ENCODE data around the gene AGPAT4.

Gene AGPAT4

GRCh38 chr6:161105408-161105807 lies 168.5 kb downstream of the AGPAT4 start:
- DNase-seq, result no peak

DNA sequence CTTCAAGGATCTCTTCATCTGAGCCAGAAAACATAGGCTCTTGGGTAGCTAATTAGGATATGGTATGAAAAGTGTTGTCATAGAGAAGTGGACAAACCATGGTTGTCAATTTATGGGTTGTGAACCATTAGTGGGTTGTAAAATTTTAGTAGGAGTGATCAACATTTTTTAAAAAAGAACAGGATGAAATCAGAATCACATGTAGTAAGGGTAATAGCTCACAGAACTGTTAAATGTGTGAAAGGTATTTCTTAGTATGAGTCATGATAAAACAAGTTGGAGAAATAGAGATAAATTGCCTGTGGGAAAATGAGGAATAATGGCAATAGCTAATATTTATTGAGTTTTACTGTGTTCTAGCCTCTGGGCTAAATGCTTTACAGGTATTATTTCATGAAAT lies 168.9 kb downstream of the AGPAT4 start:
- DNase-seq, result no peak

- no peak for DNase-seq
Observed at GRCh38 chr6:161103475-161103874, 170.4 kb downstream of the AGPAT4 start.

DNA sequence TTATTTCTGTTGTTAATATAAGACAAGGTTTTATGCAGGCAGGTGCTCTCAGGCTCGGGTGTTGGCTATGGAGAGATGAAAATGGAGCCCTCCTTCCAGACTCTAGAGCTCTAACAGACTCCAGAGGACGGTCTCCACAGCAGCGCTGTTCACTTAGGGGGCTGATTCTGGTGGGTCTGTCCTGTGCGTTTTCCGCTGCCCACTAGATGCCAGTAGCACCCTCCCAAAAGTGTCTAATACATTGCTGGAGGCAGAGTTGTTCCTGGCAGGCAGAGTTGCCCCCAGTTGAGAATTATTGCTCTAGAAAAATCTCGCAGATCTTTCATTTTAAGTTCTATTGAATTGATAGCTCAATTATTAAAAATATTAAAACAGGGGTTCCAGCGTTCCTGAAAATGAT lies 172.3 kb downstream of the AGPAT4 start:
- no peak for DNase-seq

- no peak for DNase-seq
Observed at GRCh38 chr6:161100072-161100471, 173.8 kb downstream of the AGPAT4 start.

GRCh38 chr6:161095916-161096315 lies 177.9 kb downstream of the AGPAT4 start:
- DNase-seq, result no peak

- DNase-seq, result no peak
Observed at GRCh38 chr6:161094955-161095354, 178.9 kb downstream of the AGPAT4 start.

GRCh38 chr6:161091972-161092701 lies 181.7 kb downstream of the AGPAT4 start:
- DNase-seq, result no peak

DNA sequence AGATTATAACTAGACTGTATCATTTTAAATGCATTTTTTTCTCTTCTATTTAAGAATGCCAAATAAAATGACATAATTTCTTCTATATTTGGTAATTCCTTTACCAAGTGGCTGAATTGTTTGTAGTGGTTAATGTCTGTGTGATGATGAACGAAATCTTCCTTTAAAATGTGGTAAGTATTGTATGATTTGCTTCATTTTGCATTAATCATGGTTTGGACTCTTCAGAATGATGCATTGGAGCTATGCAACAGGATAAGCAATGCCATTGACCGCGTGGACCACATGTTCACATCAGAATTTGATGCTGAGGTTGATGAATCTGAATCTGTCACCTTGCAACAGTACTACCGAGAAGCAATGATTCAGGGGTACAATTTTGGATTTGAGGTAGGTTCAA lies 182.7 kb downstream of the AGPAT4 start:
- DNase-seq, result no peak

GRCh38 chr6:161088676-161089328 lies 185.1 kb downstream of the AGPAT4 start:
- no peak for DNase-seq

GRCh38 chr6:161085246-161085645 lies 188.6 kb downstream of the AGPAT4 start:
- DNase-seq, result no peak

- no peak for DNase-seq
Observed at GRCh38 chr6:161082215-161082614, 191.6 kb downstream of the AGPAT4 start.

DNA sequence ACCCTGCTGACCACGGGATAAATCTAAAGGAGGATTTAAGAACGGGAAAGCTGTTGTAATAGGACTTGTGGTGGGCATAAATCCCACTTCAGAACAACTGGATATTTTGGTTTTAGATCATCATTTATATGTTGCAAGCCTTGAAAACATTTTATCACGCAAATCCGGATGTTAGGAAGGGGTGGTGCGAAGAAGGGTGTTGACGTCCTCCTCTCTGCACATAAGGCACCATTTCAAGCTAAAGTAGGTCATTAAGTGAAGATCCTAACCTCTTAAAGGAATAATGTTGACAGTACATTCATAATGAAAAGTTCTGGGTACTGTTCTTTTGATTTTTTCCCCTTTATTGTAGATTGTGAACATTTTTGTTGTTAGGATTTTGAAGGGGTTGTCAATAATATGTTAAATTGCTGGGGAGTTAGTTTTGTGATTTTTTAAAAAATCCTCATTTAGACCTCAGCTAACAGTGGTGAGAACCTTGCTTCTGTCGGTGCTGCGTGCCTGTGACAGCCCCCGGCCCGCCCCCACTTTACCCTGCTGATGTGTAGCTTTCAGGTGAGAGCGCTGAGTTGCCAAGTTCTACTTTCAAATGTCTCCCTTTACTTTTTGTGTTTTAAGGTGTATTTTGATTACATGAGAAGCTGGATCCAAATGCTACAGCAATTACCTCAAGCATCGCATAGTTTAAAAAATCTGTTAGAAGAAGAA lies 193.4 kb downstream of the AGPAT4 start:
- no peak for DNase-seq
